Thyroid gland (tissue), 4 donors: ENCODE measurements around the gene HEMK1. TPM values are rescaled to one million over a fixed set of nuclear protein-coding genes. Genes with fewer than 3 reads are reported as not detected.

Source experiments
- DNase-seq, 2 donors: peaks; one replicate each; pipeline ENCODE4 v3.0.0-alpha.2; 2019
- H3K27ac ChIP-seq, 3 donors: fragments of 200-600 bp; sonication (generic); 1 replicate in 2 of 3; 2 replicates in 1 of 3; pipeline ENCODE4 v1.5.1; 2016 to 2019; ENCODE audit warnings: mild to moderate bottlenecking in 1 of 3, moderate library complexity in 1 of 3
- H3K27me3 ChIP-seq: fragments of 200-600 bp; sonication (generic); one replicate; pipeline ENCODE4 v1.5.1; 2019
- H3K36me3 ChIP-seq, 2 donors: fragments of 200-600 bp; sonication (generic); one replicate each; pipeline ENCODE4 v1.5.1; 2016 to 2019
- H3K4me1 ChIP-seq, 2 donors: fragments of 200-600 bp; sonication (generic); one replicate each; pipeline ENCODE4 v1.5.1; 2017 to 2019
- H3K4me3 ChIP-seq, 3 donors: fragments of 200-600 bp; sonication (generic); replicated peaks in 1 of 3; 1 replicate in 2 of 3; 2 replicates in 1 of 3; pipeline ENCODE4 v1.5.1; 2016; ENCODE audit warnings: mild to moderate bottlenecking in 1 of 3
- H3K9me3 ChIP-seq: fragments of 200-600 bp; sonication (generic); one replicate; pipeline ENCODE4 v1.5.1; 2017
- POLR2A ChIP-seq, 2 donors: fragments of 450-650 bp; IDR thresholded peaks; one replicate each; pipeline ENCODE4 v1.6.1; 2017; ENCODE audit warnings: antibody characterized with exemption in 2 of 2, mild to moderate bottlenecking in 2 of 2, moderate library complexity in 1 of 2
- WGBS, 2 donors: methylation state at CpG; one replicate each; pipeline ENCODE4 v1.1.5; 2017; 5-methylcytosine and 5-hydroxymethylcytosine counted together
- intact Hi-C: fragments of 100-400 bp; cut with DNase I; formaldehyde crosslinking; loops from one replicate; pipeline ENCODE4 v1.15.1; 2023
- total RNA-seq, 4 donors: library from RNA; depleted of rRNA; stranded (reverse); fragments of >200 nt; gene quantifications; one replicate each; pipeline ENCODE4 v1.2.3, GENCODE V29; 2016
- TF ChIP-seq, protein P1 (sequence below), 6 experiments: fragments of 200-600 bp in 3 of 6; fragments of 450-650 bp in 3 of 6; sonication (generic) in 3 of 6; IDR thresholded peaks; one replicate each; pipeline ENCODE4 v1.5.1; 2016 to 2019; ENCODE audit warnings: antibody characterized with exemption in 6 of 6, mild to moderate bottlenecking in 2 of 6, inconsistent platforms in 1 of 6, moderate library complexity in 1 of 6

Gene HEMK1
- total RNA-seq, 4 donors from 2014 or later = 13.9 to 20.8 (median 17.6) TPM

DNA sequence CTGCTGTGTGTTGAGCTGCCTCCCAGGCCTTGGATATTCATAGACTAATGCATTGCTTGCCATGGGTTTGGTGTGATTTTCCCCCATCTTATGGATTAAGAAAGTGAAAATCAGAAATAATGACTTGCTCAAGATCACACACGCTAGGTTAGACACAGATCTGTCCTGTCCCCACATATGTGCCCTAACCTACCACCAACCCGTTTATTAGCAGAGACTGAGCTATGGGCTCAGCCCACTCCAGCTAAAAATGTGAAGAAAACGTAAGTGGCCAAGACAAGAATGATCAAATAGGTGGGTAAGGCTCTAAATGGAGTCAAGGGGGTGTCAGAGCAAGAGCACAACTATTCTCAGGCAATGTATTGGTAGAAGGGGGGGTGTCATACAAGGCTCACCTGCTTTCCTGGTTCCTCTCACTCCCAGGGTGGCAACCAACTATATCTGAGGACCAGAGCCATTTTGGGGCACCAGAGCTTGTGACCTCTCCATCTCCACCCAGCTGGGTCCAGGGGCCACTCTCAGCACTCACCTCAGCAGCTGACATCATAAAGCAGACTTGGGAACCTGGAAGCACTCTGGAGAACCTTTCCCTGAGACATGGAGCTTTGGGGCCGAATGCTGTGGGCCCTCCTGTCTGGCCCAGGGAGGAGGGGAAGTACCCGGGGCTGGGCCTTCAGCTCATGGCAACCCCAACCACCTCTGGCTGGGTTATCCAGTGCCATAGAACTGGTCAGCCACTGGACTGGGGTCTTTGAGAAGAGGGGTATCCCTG, 1.4 kb downstream of the HEMK1 start:
- Histone ChIP-seq H3K36me3 (no peaks in the 10 kb centered on the region), H3K9me3 (no peaks in the 10 kb centered on the region), H3K27me3 (no peaks in the 10 kb centered on the region), H3K4me3 (no peak overlapping the region), H3K27ac (peak overlapping the region in 2 of 3 donors; percentile 86 to 90), H3K4me1 (peaks cover 24 to 46% of the 10 kb centered on the region in 2 donors)
- WGBS, 2 donors = 84 to 92% methylated on average over 5 of the region's 5 CpGs
- intact Hi-C loops = no loop called here
- DNase-seq = no peak
- TF ChIP-seq, protein P1, sequence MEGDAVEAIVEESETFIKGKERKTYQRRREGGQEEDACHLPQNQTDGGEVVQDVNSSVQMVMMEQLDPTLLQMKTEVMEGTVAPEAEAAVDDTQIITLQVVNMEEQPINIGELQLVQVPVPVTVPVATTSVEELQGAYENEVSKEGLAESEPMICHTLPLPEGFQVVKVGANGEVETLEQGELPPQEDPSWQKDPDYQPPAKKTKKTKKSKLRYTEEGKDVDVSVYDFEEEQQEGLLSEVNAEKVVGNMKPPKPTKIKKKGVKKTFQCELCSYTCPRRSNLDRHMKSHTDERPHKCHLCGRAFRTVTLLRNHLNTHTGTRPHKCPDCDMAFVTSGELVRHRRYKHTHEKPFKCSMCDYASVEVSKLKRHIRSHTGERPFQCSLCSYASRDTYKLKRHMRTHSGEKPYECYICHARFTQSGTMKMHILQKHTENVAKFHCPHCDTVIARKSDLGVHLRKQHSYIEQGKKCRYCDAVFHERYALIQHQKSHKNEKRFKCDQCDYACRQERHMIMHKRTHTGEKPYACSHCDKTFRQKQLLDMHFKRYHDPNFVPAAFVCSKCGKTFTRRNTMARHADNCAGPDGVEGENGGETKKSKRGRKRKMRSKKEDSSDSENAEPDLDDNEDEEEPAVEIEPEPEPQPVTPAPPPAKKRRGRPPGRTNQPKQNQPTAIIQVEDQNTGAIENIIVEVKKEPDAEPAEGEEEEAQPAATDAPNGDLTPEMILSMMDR (IDR thresholded peaks at IDR 0.05) = no peak
- TF ChIP-seq POLR2A (IDR thresholded peaks at IDR 0.05) = no peak

DNA sequence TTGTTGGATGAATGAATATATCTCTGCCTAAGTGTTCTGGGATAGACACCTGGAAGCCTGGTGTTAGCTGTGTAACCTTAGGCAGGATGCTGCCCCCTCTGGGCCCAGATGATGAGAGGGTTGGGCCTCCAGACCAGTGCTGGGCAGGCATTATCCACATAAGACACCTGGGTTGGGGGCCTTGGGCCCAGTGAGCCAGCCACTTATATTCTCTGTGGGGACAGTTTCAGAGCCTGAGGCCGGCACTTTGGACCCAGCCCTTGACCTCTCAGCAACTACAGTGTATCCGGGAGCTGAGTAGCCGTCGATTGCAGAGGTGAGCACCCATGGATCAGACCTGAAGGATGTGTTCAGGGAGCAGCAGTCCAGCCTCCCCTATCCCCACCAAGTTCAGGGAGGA, 2.2 kb downstream of the HEMK1 start:
- Histone ChIP-seq H3K36me3 (no peaks in the 10 kb centered on the region), H3K4me3 (no peak overlapping the region), H3K9me3 (no peaks in the 10 kb centered on the region), H3K27ac (no peak overlapping the region), H3K27me3 (no peaks in the 10 kb centered on the region), H3K4me1 (peaks cover 24 to 46% of the 10 kb centered on the region in 2 donors)
- 75 to 85% methylated on average over 3 to 4 of the region's 4 CpGs for WGBS, 2 donors
- intact Hi-C loops = no loop called here
- TF ChIP-seq POLR2A (IDR thresholded peaks at IDR 0.05) = no peak
- TF ChIP-seq, protein P1 (IDR thresholded peaks at IDR 0.05) = no peak
- no peak for DNase-seq

DNA sequence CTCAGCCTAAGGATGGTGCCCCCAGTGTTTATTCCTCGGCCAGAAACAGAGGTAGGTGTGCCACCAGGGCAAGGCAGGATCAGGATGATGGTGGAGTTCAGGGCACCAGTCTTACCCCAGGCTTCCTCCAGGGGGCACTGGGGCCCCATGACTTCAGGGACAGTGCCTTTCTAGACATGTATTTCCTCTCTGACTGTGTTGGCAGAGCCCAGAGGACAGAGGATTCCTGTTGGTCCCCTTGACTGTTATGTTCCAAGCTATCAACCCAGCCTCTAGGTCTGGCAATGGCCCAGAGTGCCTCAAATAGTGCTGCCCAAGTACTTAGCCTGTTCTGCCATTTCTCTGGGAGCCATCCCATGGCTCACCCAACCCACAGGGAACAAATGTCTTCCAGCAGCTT, 2.8 kb downstream of the HEMK1 start:
- peaks cover 19 to 40% of the 10 kb centered on the region in 2 donors for H3K4me1 ChIP-seq
- WGBS, 2 donors = 0% methylated on average over 1 of the region's 1 CpG
- TF ChIP-seq, protein P1 (IDR thresholded peaks at IDR 0.05) = peak; percentile 88 to 98 (median 93)
- no peak for TF ChIP-seq POLR2A (IDR thresholded peaks at IDR 0.05)
- intact Hi-C loops = loop anchor here (1.0 kb wide), 1 partner anchor 42 kb away; no protein-coding TSS in a partner anchor
- H3K27me3 ChIP-seq = no peaks in the 10 kb centered on the region
- H3K4me3 ChIP-seq = no peak overlapping the region
- H3K36me3 ChIP-seq = no peaks in the 10 kb centered on the region
- no peaks in the 10 kb centered on the region for H3K9me3 ChIP-seq
- DNase-seq = peak; percentile 81 to 82
- peak overlapping the region; percentile 0 to 61 (median 10) for H3K27ac ChIP-seq

DNA sequence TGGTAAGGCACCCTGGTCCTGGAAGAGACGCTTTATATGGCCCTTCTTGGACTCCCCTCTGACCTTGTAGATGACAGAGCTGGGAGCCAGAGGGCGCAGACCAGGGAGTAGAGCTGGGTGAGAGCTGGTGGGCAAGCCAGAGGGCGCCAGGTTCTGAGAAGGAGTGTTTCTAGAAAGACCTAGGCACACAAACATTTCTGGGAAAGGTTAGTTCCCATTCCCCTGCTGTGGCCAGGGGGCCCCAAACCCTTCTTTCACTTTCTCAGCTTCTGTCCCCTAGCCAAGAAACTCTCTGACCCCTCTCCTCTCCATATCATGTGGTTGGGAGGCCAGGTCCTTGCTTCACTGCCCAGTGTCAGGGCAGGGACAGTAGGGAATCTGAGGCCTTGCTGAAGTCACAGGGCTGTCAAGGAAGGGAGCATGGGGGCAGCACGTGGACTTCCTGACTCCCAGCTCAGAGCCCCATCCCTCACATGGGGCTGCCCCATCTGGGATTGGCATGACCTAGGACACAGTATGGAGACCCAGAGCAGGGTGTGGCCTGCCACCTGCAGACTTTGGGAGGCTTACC, 3.6 kb downstream of the HEMK1 start:
- no peak for DNase-seq
- no peaks in the 10 kb centered on the region for H3K27me3 ChIP-seq
- H3K27ac ChIP-seq = peak overlapping the region in 2 of 3 donors; percentile 0 to 61
- H3K4me3 ChIP-seq = no peak overlapping the region
- no peaks in the 10 kb centered on the region for H3K9me3 ChIP-seq
- peaks cover 0 to 2% of the 10 kb centered on the region in 2 donors for H3K36me3 ChIP-seq
- TF ChIP-seq POLR2A (IDR thresholded peaks at IDR 0.05) = no peak
- TF ChIP-seq, protein P1 (IDR thresholded peaks at IDR 0.05) = no peak
- intact Hi-C loops = loop anchor here (1.0 kb wide), 1 partner anchor 41 kb away; no protein-coding TSS in a partner anchor
- WGBS, 2 donors = 84 to 100% methylated on average over 3 to 4 of the region's 4 CpGs
- peaks cover 14 to 38% of the 10 kb centered on the region in 2 donors for H3K4me1 ChIP-seq
